HepG2 (cell line): ENCODE measurements around the gene PLIN4. TPM values are rescaled to one million over a fixed set of nuclear protein-coding genes. Genes with fewer than 3 reads are reported as not detected.
A peak's percentile ranks its signal among the peaks of the same experiment; 100 is the strongest.

Source experiments
- ERF ChIP-seq: IDR thresholded peaks from 2 replicates; pipeline ENCODE4 v1.6.1; 2018; ENCODE audit warnings: missing biosample characterization, missing genetic modification reagents
- EZH2 ChIP-seq: conservative IDR thresholded peaks from 2 replicates; pipeline ENCODE4 v1.6.1; 2012; ENCODE audit warnings: mild to moderate bottlenecking, low read depth, low read length, moderate library complexity
- HOXD1 ChIP-seq: sonication (generic); formaldehyde crosslinking; IDR thresholded peaks from 2 replicates; pipeline ENCODE4 v1.5.0; 2020; ENCODE audit warnings: missing genetic modification reagents
- NR2F6 ChIP-seq, 2 experiments: IDR thresholded peaks; 2 replicates each; pipeline ENCODE4 v1.6.1; 2016; ENCODE audit warnings: antibody characterized with exemption in 1 of 2, mild to moderate bottlenecking in 1 of 2
- POLR2AphosphoS2 ChIP-seq: IDR thresholded peaks from 2 replicates; pipeline ENCODE4 v1.6.1; 2011; ENCODE audit warnings: low read depth, low read length, improper control_type of control experiment
- SATB2 ChIP-seq: sonication (generic); formaldehyde crosslinking; IDR thresholded peaks from 2 replicates; pipeline ENCODE4 v1.5.0; 2020; ENCODE audit warnings: missing genetic modification reagents
- ZKSCAN8 ChIP-seq: IDR thresholded peaks from 2 replicates; pipeline ENCODE4 v1.6.1; 2016; ENCODE audit warnings: borderline replicate concordance, missing genetic modification reagents, missing compliant biosample characterization
- ZMYM3 ChIP-seq: sonication (generic); formaldehyde crosslinking; IDR thresholded peaks from 2 replicates; pipeline ENCODE4 v1.5.1; 2020; ENCODE audit warnings: mild to moderate bottlenecking, missing genetic modification reagents
- ZNF251 ChIP-seq: sonication (generic); formaldehyde crosslinking; IDR thresholded peaks from 2 replicates; pipeline ENCODE4 v1.9.0; 2021; ENCODE audit warnings: mild to moderate bottlenecking, missing genetic modification reagents
- ZNF326 ChIP-seq: sonication (generic); formaldehyde crosslinking; IDR thresholded peaks from 2 replicates; pipeline ENCODE4 v1.4.0; 2020; ENCODE audit warnings: missing genetic modification reagents, borderline replicate concordance
- ZNF33A ChIP-seq: sonication (generic); formaldehyde crosslinking; IDR thresholded peaks from 2 replicates; pipeline ENCODE4 v1.5.1; 2020; ENCODE audit warnings: missing genetic modification reagents, mild to moderate bottlenecking, moderate library complexity, borderline replicate concordance
- polyA plus RNA-seq, 8 experiments: library from polyadenylated mRNA; depleted of rRNA in 3 of 8; stranded (reverse) in 7 of 8; unstranded in 1 of 8; fragments of >200 nt; fragmentation: Illumina TruSeq in 4 of 8; extraction: Trizol in 4 of 8; gene quantifications; 2 replicates each; pipeline versions ENCODE4 v1.2.1 to v1.2.3, GENCODE V29; 2011 to 2016; ENCODE audit warnings: low read depth in 4 of 8, missing spikeins in 1 of 8, mixed read lengths in 1 of 8; ENCODE audit not compliant: insufficient read depth in 1 of 8
- total RNA-seq, 5 experiments: library from RNA; depleted of rRNA; stranded (reverse); fragments of >200 nt; fragmentation: Illumina TruSeq; extraction: Trizol; gene quantifications; 2 replicates each; pipeline ENCODE4 v1.2.3, GENCODE V29; 2016; ENCODE audit warnings: low read depth in 1 of 5
- TF ChIP-seq, protein P1 (sequence below), 2 experiments: sonication (generic) in 1 of 2; formaldehyde crosslinking in 1 of 2; IDR thresholded peaks; 2 replicates each; pipeline versions ENCODE4 v1.4.0 to v1.6.1; 2018 to 2020; ENCODE audit warnings: missing genetic modification reagents in 2 of 2, borderline replicate concordance in 1 of 2, low read depth in 1 of 2, mild to moderate bottlenecking in 1 of 2, missing biosample characterization in 1 of 2
- TF ChIP-seq, protein P2 (sequence below): sonication (generic); formaldehyde crosslinking; IDR thresholded peaks from 2 replicates; pipeline ENCODE4 v1.4.0; 2020; ENCODE audit warnings: missing genetic modification reagents, borderline replicate concordance
- TF ChIP-seq, protein P3 (sequence below): IDR thresholded peaks from 2 replicates; pipeline ENCODE4 v1.4.0; 2020; ENCODE audit warnings: mild to moderate bottlenecking, missing genetic modification reagents
- TF ChIP-seq, protein P4 (sequence below): sonication (generic); formaldehyde crosslinking; IDR thresholded peaks from 2 replicates; pipeline ENCODE4 v1.9.0; 2021; ENCODE audit warnings: missing genetic modification reagents, mild to moderate bottlenecking, borderline replicate concordance
- TF ChIP-seq, protein P5 (sequence below): sonication (generic); formaldehyde crosslinking; IDR thresholded peaks from 2 replicates; pipeline ENCODE4 v1.4.0; 2020; ENCODE audit warnings: missing genetic modification reagents

Gene PLIN4
- total and polyA plus RNA-seq, 2 of the 13 experiments (the other 11 are each of a cell fraction or from before 2014, with no cell fraction given): 1.1 to 1.3 TPM

DNA sequence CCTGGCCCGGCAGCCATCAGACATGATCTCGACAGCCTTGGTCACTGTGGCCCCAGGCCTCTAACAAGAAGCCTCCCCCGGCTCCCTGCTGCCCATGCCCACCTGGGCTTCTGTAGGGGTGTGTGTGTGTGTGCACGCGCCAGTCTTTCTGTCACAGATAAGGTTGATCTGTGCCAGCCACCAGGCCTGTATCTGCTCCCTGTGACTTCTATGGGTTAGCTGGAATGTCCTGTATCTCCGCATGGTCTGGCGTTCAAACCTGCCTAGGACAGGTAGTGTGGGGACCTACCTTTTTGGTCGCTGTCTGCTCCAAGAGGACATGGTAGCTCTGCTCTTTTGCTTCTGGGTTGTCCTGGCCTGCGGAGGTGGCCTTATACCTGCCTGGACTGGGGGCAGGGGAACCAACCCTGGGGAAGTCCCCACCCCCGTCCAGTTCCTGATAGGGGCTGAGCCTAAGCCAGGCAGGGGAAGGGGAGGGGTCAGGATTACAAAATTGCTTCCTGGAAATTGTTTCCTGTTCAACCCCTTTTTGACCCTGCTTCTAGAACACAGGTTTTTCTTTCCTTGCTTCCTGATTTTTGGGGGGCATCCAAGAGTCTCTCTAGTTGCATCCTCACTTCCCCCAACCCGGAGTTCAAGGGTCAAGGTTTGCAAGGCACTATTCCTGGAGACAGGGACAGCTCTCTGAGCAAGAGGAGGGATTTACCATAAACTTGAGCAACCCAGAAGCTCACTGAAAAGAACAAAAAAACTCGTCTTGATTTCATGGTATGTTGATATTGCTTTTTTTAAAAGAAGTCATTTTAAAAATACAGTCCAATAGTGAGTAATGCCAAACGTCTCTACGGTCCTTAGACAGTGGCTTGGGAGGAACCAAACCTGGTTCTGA lies 21.7 kb upstream of the PLIN4 start, which contains the start of gene LRG1 (continued):
- TF ChIP-seq, protein P1, sequence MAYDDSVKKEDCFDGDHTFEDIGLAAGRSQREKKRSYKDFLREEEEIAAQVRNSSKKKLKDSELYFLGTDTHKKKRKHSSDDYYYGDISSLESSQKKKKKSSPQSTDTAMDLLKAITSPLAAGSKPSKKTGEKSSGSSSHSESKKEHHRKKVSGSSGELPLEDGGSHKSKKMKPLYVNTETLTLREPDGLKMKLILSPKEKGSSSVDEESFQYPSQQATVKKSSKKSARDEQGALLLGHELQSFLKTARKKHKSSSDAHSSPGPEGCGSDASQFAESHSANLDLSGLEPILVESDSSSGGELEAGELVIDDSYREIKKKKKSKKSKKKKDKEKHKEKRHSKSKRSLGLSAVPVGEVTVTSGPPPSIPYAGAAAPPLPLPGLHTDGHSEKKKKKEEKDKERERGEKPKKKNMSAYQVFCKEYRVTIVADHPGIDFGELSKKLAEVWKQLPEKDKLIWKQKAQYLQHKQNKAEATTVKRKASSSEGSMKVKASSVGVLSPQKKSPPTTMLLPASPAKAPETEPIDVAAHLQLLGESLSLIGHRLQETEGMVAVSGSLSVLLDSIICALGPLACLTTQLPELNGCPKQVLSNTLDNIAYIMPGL (CRISPR knock-in tag; IDR thresholded peaks at IDR 0.05; ENCODE audit: borderline replicate concordance in 1 of 2, low read depth in 1 of 2): peak in 1 of 2 experiments; percentile 34; a peak in 1 of 4 replicates
- TF ChIP-seq ERF (CRISPR knock-in tag) (peak; percentile 55; the same call in 1 of the 2 replicates), EZH2 (no peak), ZNF33A (CRISPR knock-in tag) (no peak), POLR2AphosphoS2 (no peak), SATB2 (CRISPR knock-in tag) (no peak), ZNF251 (CRISPR knock-in tag) (no peak), ZNF326 (CRISPR knock-in tag) (no peak), HOXD1 (no peak), ZKSCAN8 (no peak), ZMYM3 (CRISPR knock-in tag) (no peak), NR2F6 (IDR thresholded peaks at IDR 0.05) (peak; percentile 88), NR2F6 (CRISPR knock-in tag; IDR thresholded peaks at IDR 0.05) (peak; percentile 88)
- TF ChIP-seq, protein P2, sequence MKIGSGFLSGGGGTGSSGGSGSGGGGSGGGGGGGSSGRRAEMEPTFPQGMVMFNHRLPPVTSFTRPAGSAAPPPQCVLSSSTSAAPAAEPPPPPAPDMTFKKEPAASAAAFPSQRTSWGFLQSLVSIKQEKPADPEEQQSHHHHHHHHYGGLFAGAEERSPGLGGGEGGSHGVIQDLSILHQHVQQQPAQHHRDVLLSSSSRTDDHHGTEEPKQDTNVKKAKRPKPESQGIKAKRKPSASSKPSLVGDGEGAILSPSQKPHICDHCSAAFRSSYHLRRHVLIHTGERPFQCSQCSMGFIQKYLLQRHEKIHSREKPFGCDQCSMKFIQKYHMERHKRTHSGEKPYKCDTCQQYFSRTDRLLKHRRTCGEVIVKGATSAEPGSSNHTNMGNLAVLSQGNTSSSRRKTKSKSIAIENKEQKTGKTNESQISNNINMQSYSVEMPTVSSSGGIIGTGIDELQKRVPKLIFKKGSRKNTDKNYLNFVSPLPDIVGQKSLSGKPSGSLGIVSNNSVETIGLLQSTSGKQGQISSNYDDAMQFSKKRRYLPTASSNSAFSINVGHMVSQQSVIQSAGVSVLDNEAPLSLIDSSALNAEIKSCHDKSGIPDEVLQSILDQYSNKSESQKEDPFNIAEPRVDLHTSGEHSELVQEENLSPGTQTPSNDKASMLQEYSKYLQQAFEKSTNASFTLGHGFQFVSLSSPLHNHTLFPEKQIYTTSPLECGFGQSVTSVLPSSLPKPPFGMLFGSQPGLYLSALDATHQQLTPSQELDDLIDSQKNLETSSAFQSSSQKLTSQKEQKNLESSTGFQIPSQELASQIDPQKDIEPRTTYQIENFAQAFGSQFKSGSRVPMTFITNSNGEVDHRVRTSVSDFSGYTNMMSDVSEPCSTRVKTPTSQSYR (CRISPR knock-in tag): peak; percentile 87
- TF ChIP-seq, protein P3, sequence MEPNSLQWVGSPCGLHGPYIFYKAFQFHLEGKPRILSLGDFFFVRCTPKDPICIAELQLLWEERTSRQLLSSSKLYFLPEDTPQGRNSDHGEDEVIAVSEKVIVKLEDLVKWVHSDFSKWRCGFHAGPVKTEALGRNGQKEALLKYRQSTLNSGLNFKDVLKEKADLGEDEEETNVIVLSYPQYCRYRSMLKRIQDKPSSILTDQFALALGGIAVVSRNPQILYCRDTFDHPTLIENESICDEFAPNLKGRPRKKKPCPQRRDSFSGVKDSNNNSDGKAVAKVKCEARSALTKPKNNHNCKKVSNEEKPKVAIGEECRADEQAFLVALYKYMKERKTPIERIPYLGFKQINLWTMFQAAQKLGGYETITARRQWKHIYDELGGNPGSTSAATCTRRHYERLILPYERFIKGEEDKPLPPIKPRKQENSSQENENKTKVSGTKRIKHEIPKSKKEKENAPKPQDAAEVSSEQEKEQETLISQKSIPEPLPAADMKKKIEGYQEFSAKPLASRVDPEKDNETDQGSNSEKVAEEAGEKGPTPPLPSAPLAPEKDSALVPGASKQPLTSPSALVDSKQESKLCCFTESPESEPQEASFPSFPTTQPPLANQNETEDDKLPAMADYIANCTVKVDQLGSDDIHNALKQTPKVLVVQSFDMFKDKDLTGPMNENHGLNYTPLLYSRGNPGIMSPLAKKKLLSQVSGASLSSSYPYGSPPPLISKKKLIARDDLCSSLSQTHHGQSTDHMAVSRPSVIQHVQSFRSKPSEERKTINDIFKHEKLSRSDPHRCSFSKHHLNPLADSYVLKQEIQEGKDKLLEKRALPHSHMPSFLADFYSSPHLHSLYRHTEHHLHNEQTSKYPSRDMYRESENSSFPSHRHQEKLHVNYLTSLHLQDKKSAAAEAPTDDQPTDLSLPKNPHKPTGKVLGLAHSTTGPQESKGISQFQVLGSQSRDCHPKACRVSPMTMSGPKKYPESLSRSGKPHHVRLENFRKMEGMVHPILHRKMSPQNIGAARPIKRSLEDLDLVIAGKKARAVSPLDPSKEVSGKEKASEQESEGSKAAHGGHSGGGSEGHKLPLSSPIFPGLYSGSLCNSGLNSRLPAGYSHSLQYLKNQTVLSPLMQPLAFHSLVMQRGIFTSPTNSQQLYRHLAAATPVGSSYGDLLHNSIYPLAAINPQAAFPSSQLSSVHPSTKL (CRISPR knock-in tag): peak; percentile 57; the same call in 1 of the 2 replicates
- TF ChIP-seq, protein P4, sequence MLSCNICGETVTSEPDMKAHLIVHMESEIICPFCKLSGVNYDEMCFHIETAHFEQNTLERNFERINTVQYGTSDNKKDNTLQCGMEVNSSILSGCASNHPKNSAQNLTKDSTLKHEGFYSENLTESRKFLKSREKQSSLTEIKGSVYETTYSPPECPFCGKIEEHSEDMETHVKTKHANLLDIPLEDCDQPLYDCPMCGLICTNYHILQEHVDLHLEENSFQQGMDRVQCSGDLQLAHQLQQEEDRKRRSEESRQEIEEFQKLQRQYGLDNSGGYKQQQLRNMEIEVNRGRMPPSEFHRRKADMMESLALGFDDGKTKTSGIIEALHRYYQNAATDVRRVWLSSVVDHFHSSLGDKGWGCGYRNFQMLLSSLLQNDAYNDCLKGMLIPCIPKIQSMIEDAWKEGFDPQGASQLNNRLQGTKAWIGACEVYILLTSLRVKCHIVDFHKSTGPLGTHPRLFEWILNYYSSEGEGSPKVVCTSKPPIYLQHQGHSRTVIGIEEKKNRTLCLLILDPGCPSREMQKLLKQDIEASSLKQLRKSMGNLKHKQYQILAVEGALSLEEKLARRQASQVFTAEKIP (CRISPR knock-in tag): no peak
- TF ChIP-seq, protein P5, sequence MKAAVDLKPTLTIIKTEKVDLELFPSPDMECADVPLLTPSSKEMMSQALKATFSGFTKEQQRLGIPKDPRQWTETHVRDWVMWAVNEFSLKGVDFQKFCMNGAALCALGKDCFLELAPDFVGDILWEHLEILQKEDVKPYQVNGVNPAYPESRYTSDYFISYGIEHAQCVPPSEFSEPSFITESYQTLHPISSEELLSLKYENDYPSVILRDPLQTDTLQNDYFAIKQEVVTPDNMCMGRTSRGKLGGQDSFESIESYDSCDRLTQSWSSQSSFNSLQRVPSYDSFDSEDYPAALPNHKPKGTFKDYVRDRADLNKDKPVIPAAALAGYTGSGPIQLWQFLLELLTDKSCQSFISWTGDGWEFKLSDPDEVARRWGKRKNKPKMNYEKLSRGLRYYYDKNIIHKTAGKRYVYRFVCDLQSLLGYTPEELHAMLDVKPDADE (CRISPR knock-in tag): no peak
